Endothelial cell (in vitro differentiated cells): ENCODE results near the gene AUTS2. TPM values are rescaled to one million over a fixed set of nuclear protein-coding genes. Genes with fewer than 3 reads are reported as not detected.

Experiments used
- DNase-seq: peaks from one replicate; pipeline ENCODE4 v3.0.0; 2021; ENCODE audit warnings: low spot score
- H3K27ac Mint-ChIP-seq: one replicate; pipeline ENCODE4 v1.8.0; 2021; ENCODE audit warnings: mixed read lengths, inconsistent platforms; ENCODE audit not compliant: unreplicated experiment
- H3K27me3 Mint-ChIP-seq: one replicate; pipeline ENCODE4 v1.8.0; 2021; ENCODE audit warnings: mild to moderate bottlenecking, moderate library complexity, mixed read lengths, inconsistent platforms; ENCODE audit not compliant: unreplicated experiment
- H3K36me3 Mint-ChIP-seq: one replicate; pipeline ENCODE4 v1.8.0; 2021; ENCODE audit warnings: mild to moderate bottlenecking, low read depth, mixed read lengths, inconsistent platforms; ENCODE audit not compliant: unreplicated experiment
- H3K4me1 Mint-ChIP-seq: one replicate; pipeline ENCODE4 v1.8.0; 2021; ENCODE audit warnings: mild to moderate bottlenecking, mixed read lengths, inconsistent platforms; ENCODE audit not compliant: unreplicated experiment
- H3K4me3 Mint-ChIP-seq: one replicate; pipeline ENCODE4 v1.8.0; 2021; ENCODE audit warnings: mild to moderate bottlenecking, mixed read lengths, inconsistent platforms; ENCODE audit not compliant: unreplicated experiment
- H3K9me3 Mint-ChIP-seq: one replicate; pipeline ENCODE4 v1.8.0; 2021; ENCODE audit warnings: mixed read lengths, inconsistent platforms; ENCODE audit not compliant: unreplicated experiment
- total RNA-seq: library from RNA; stranded (reverse); fragmentation: NEBNext Ultra II Directional; extraction: Animal tissue kit (Norgen Biotek cat#: 25700); gene quantifications from one replicate; pipeline ENCODE4 v1.2.1, GENCODE V29; 2021; ENCODE audit not compliant: unreplicated experiment
- TF ChIP-seq, protein P1 (sequence below): fragments of 200-600 bp; sonication (generic); IDR thresholded peaks from one replicate; pipeline ENCODE4 v1.5.0; 2021; ENCODE audit warnings: antibody characterized with exemption; ENCODE audit not compliant: unreplicated experiment

The AUTS2 gene
- total RNA-seq, 1 donor from 2014 or later, result 103 TPM

- no peaks in the 10 kb centered on the region for H3K9me3 Mint-ChIP-seq
- TF ChIP-seq, protein P1, sequence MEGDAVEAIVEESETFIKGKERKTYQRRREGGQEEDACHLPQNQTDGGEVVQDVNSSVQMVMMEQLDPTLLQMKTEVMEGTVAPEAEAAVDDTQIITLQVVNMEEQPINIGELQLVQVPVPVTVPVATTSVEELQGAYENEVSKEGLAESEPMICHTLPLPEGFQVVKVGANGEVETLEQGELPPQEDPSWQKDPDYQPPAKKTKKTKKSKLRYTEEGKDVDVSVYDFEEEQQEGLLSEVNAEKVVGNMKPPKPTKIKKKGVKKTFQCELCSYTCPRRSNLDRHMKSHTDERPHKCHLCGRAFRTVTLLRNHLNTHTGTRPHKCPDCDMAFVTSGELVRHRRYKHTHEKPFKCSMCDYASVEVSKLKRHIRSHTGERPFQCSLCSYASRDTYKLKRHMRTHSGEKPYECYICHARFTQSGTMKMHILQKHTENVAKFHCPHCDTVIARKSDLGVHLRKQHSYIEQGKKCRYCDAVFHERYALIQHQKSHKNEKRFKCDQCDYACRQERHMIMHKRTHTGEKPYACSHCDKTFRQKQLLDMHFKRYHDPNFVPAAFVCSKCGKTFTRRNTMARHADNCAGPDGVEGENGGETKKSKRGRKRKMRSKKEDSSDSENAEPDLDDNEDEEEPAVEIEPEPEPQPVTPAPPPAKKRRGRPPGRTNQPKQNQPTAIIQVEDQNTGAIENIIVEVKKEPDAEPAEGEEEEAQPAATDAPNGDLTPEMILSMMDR, result no peak
- peaks cover 33% of the 10 kb centered on the region for H3K4me1 Mint-ChIP-seq
- no peak for DNase-seq
- no peak overlapping the region for H3K4me3 Mint-ChIP-seq
- peaks cover 3% of the 10 kb centered on the region for H3K27me3 Mint-ChIP-seq
- H3K27ac Mint-ChIP-seq, result no peak overlapping the region
- peaks cover 4% of the 10 kb centered on the region for H3K36me3 Mint-ChIP-seq
These were observed 164.6 kb downstream of the AUTS2 start for GRCh38 chr7:69762821-69763352.

DNA sequence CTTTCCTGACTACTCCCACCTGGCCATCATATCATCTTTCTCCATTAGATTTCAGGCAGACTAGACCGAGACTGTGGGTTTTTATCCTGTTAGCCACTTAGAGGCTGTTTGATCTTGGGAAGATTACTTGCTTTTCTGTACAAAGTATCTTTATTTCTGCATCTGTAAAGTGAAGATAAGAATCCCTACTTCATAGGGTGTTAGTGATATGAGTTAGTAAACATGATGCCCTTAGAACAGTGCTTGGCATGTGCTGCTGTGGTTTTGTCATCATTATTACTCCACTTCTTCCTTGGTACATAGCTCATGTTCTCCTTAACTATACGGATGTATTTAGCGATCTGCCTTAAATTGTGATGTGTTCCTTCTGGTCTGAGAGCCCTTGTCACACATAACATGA, 165.2 kb downstream of the AUTS2 start:
- Mint-ChIP-seq H3K27ac (no peak overlapping the region), H3K4me3 (no peak overlapping the region), H3K27me3 (peaks cover 6% of the 10 kb centered on the region), H3K4me1 (peaks cover 29% of the 10 kb centered on the region), H3K36me3 (peaks cover 5% of the 10 kb centered on the region), H3K9me3 (no peaks in the 10 kb centered on the region)
- TF ChIP-seq, protein P1, result no peak
- DNase-seq, result no peak

DNA sequence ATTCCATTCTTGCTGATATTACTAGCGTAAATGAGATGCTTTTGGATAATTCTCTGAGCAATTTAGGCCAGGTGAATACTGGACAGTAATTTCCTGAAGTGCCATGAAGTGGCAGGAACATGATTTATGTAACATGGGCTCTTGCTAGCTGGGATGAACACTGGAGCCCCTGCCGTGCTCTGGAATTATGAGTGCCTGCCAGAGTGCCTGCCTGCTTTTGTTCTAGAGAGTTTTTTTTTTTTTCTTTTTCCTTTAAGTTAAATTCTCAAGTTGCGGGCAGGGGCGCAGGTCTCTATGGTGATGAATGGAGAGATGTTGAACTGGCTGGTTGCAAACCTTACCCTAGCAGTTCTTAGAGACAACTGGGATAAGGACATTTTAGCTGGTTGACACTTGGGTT, 165.9 kb downstream of the AUTS2 start:
- no peaks in the 10 kb centered on the region for H3K9me3 Mint-ChIP-seq
- peaks cover 8% of the 10 kb centered on the region for H3K27me3 Mint-ChIP-seq
- peaks cover 5% of the 10 kb centered on the region for H3K36me3 Mint-ChIP-seq
- peaks cover 29% of the 10 kb centered on the region for H3K4me1 Mint-ChIP-seq
- no peak overlapping the region for H3K4me3 Mint-ChIP-seq
- no peak for DNase-seq
- no peak overlapping the region for H3K27ac Mint-ChIP-seq
- TF ChIP-seq, protein P1, result no peak

- no peaks in the 10 kb centered on the region for H3K9me3 Mint-ChIP-seq
- peaks cover 5% of the 10 kb centered on the region for H3K36me3 Mint-ChIP-seq
- no peak for DNase-seq
- H3K27me3 Mint-ChIP-seq, result peaks cover 8% of the 10 kb centered on the region
- TF ChIP-seq, protein P1, result no peak
- H3K4me3 Mint-ChIP-seq, result no peak overlapping the region
- H3K4me1 Mint-ChIP-seq, result peaks cover 32% of the 10 kb centered on the region
- H3K27ac Mint-ChIP-seq, result no peak overlapping the region
These were observed 166.4 kb downstream of the AUTS2 start for GRCh38 chr7:69764681-69765080.

- Mint-ChIP-seq H3K4me1 (peaks cover 33% of the 10 kb centered on the region), H3K36me3 (peaks cover 5% of the 10 kb centered on the region), H3K9me3 (no peaks in the 10 kb centered on the region), H3K4me3 (no peak overlapping the region), H3K27ac (no peak overlapping the region), H3K27me3 (peaks cover 8% of the 10 kb centered on the region)
- TF ChIP-seq, protein P1, result no peak
- no peak for DNase-seq
These were observed 167.6 kb downstream of the AUTS2 start for GRCh38 chr7:69765879-69766278.
